Glomerular visceral epithelial cell (primary cell): ENCODE measurements around the gene LMBR1L.
"Not testable (repeated sequence)": the region's sequence is repeated elsewhere in the genome, so short reads cannot be mapped to it uniquely, and the experiment has no call there.

Experiments
- DNase-seq: peaks from one replicate; pipeline ENCODE4 v3.0.0-alpha.2; 2016; ENCODE audit errors: extremely low spot score

The LMBR1L gene

GRCh38 chr12:49088150-49088931 lies 22.3 kb downstream of the LMBR1L start:
- DNase-seq: peak; percentile 96

- DNase-seq: no peak
Observed at GRCh38 chr12:49086116-49086515, 24.5 kb downstream of the LMBR1L start.

GRCh38 chr12:49084438-49084837 lies 26.2 kb downstream of the LMBR1L start:
- no peak for DNase-seq

- DNase-seq: no peak
Observed at GRCh38 chr12:49079793-49080192, 30.9 kb downstream of the LMBR1L start.

GRCh38 chr12:49070971-49071370 lies 39.7 kb downstream of the LMBR1L start:
- DNase-seq: no peak

- peak; percentile 97 for DNase-seq
Observed at GRCh38 chr12:49069507-49070346, 40.9 kb downstream of the LMBR1L start, which contains the start of gene RHEBL1. Gene RHEBL1 (minus strand): TSS chr12:49069979. CDS start chr12:49069785, 194 bp downstream.

GRCh38 chr12:49068879-49069506 lies 41.7 kb downstream of the LMBR1L start:
- no peak for DNase-seq

- DNase-seq: no peak
Observed at GRCh38 chr12:49066120-49066519, 44.5 kb downstream of the LMBR1L start.

- no peak for DNase-seq
Observed at GRCh38 chr12:49064767-49065152, 45.9 kb downstream of the LMBR1L start.

GRCh38 chr12:49061916-49062315 lies 48.7 kb downstream of the LMBR1L start:
- not testable (repeated sequence) for DNase-seq

GRCh38 chr12:49061157-49061650 lies 49.4 kb downstream of the LMBR1L start:
- no peak for DNase-seq

- peak; percentile 90 for DNase-seq
Observed at GRCh38 chr12:49060237-49061156, 50.1 kb downstream of the LMBR1L start, which contains the start of gene KMT2D. Gene KMT2D (minus strand): TSS chr12:49060794. CDS start chr12:49055324, 5,470 bp downstream.

GRCh38 chr12:49059299-49060171 lies 51.1 kb downstream of the LMBR1L start:
- peak; percentile 9 for DNase-seq

- peak; percentile 8 for DNase-seq
Observed at GRCh38 chr12:49059045-49059298, 51.7 kb downstream of the LMBR1L start.

GRCh38 chr12:49058366-49059044 lies 52.1 kb downstream of the LMBR1L start:
- no peak for DNase-seq

- no peak for DNase-seq
Observed at GRCh38 chr12:49057888-49058287, 52.8 kb downstream of the LMBR1L start.

- peak; percentile 42 for DNase-seq
Observed at GRCh38 chr12:49055978-49056754, 54.5 kb downstream of the LMBR1L start.

GRCh38 chr12:49055092-49055491 lies 55.6 kb downstream of the LMBR1L start:
- DNase-seq: no peak

GRCh38 chr12:49054524-49054923 lies 56.1 kb downstream of the LMBR1L start:
- DNase-seq: no peak
